Activated effector memory CD4-positive, alpha-beta T cell treated with anti-CD3 and anti-CD28 coated beads, Interleukin-2, amount 50 U/mL, for 16 hours (primary cell): ENCODE results near the gene CACNA2D3.

Source experiments
- DNase-seq: peaks from one replicate; pipeline ENCODE4 v3.0.0-alpha.2; 2020

The CACNA2D3 gene

DNA sequence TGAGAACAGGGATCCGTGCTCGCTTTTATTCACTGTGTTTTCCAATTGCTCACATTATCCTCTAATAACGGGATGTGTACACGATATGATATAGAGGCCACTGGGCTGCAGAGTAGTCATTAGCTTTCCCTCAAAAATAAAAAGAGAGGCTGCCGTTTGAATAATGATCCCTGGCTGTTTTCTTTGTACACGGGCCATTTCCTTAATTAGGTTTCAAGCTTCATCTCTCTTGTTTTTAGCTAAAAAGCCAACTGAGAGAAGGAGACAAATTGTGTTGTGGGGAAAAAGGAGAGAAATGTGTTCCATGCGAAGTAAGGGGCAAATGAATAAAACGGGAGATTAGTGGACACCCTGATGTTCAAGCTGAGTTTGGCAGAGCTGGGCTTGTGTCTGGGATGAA, 174.2 kb downstream of the CACNA2D3 start:
- DNase-seq: no peak

DNA sequence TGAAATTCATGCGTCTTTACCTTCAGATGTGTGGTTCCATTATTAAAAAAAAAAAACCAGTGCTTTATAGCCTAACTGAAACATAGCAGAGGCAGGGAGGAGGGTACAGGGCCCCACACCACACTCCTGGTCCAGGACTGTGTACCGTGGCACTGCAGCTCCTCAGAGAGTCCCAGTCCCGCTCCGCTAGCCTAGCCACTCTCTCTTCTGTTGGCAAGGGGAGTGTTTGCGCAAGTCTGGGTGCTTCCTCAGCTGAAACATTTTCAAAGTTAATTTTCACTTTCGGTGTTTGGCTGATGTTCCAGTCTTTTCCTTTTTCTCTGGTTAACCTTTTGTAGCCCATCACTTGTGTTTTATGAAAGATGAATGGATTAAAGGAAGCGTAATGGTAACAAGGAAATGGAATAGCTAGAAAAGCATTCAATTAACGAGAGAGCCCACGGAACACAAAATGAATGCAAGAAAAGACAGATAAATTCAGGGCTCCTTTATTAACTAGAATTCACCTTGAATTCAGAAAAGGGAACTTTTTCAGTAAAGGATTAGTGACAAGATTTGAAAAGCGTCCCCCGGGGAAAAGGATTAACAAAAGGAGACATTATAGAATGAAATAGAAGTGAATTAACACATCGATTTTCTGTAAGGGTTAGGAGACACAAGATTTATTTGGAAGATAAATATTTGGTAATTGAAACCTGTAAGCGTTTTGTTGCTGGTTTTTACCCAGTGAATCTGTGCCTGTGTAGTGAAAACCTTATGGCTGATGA, 177.0 kb downstream of the CACNA2D3 start:
- DNase-seq: no peak

DNA sequence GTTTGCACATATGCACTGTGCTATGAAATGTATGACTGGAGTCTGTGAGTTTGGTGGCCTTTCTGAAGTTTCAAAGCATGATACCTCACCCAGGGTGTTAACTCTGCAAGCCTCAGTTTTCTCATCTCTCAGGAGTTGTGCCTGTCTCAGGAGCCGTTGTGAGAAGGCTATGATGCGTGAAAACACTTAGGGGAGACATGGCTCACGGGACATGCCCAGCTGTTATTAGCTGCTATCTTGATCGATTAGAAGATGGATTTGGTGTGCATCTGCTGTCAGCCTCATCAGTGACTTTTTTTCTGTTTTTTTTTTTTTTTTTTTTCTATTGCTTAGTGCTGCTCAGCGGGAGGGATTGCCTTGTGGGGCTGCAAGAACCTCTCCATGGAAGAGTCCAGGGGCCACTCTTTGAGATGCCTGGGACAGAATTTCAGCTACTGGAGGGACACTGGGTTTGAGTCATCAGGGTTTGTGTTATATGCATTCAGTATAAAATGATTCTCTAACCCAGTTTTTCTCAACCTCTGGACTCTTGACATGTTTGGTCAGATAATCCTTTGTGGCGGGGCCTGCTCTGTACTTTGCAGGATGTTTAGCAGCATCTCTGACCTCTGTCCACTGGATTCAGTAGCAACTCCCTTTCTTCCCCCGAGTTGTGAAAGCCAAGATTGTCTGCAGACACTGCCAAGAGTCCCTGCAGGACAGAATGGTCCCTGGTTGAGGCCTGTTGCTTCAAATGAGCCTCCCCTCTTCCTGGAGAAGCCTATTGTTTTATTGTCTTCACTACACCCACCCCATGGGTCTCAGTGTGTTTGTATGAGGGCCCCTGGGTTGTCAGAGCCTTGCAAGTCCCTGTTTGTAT, 181.4 kb downstream of the CACNA2D3 start:
- DNase-seq: no peak

DNA sequence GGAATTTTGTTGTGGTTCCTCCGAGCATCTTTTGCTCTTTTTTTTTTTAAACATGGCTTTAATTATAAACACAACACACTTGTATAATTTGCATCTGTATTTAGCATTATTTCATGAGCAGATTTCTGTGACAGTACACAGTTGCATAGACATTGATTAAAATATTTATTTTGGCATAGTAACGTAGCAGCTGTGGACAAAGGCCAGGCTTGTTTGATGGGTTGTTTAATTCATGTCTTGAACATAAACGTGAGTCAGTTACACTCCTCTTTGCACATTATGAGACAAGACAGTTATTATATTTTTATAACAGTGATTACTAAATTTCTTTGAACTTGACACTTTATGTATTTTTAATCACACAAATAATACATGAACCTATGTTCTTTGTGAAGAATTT, 182.5 kb downstream of the CACNA2D3 start:
- DNase-seq: no peak

DNA sequence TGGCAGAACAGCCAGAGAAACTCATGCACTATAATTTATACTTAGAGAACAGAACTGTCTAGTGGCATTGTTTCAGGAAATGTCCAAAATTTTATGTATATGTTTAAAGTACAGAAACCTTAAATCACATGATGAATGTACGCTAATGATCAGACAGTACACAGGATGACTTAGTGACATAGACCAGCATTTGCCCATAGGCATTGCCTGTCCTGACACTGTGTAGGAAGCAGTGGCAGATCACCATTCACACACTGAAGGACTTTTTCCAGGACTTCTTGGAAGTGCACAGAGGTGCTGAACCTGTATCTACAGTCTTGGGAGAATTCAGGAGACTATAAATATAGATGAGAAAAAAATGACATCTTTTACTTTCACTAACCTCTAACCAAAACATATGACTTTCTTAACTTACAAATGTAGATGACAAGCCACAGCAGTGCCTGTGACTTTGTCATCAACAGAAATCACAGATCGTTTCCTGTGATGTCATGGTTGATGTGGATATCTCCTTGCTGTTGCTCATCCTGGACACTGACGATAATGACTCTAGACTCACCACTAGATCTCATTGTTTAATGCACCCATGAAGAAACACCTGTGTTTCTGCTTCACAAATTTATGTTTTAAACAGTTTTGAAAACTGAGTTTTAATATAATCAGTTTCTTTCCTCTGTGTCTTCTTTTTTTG, 183.2 kb downstream of the CACNA2D3 start:
- DNase-seq: no peak

DNA sequence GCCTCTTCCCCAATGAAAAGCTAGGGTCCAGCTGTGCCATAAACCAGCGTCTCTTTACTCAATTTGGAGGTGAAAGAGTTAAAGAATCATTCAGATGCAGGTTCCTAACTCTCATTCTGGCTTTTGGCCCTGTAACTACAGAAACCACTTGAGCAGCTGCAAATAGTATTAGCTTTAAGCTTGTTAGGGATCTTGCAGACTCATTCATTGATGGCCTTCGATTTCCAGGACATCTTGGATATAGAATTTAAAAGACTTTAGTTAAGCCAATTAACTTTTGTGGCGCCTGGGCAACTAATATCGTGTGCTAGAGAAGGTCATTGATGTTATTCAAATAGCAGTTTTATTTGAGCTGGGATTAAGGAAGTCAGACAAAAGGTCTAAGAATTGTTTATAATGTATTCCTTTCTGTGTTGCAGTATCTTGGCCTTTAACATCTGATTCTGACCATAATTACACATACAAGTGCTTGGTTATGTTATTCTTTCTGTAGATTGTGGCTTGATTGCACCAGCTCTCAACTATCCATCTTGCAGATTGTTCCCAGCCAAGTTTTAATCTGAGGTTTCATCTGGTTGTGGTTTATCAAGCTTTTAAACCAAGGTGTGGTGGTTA, 185.3 kb downstream of the CACNA2D3 start:
- no peak for DNase-seq

DNA sequence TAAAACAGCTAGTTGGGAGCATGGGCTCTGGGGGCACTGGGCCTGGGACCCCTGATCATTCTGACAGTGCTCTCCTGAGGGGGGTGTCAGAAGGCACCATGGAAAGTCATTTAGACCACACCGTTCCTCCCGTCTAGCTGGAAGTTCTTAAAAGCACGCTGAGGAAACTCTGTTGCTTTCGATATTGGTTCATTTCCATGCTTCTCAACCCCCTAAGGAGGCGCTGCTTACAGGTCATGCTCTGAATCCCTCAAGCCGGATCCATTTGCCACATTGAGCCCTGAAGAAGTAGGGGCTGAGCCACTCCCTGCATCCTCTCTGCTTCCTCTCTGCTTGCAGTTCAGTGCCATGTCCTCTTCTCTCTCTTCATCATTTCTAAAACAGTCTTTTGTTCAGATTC, 187.2 kb downstream of the CACNA2D3 start:
- DNase-seq: no peak

DNA sequence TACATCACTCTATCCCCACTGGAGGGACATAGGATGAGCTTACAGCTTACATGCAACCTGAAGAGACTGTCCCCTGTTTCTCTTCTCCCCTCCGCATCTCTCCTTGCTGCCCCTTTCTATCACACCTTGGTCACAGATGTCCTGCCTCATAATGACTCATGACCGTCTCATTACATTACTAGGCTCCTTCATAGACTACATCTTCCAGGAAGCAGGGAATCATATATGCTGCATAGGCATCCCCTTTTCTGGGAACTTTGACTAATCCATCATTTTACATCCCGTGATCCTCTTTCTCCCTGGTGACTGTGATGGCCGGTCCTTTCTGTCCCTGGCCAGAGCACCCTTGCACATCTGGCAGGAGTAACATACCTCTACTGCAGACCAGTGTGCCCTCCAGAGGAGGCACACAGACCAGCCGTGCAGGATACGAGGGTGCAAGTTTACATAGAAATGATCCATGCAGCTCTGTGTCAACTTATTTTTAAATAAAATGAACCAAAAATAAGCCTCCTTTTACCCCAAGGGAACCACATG, 188.9 kb downstream of the CACNA2D3 start:
- no peak for DNase-seq

DNA sequence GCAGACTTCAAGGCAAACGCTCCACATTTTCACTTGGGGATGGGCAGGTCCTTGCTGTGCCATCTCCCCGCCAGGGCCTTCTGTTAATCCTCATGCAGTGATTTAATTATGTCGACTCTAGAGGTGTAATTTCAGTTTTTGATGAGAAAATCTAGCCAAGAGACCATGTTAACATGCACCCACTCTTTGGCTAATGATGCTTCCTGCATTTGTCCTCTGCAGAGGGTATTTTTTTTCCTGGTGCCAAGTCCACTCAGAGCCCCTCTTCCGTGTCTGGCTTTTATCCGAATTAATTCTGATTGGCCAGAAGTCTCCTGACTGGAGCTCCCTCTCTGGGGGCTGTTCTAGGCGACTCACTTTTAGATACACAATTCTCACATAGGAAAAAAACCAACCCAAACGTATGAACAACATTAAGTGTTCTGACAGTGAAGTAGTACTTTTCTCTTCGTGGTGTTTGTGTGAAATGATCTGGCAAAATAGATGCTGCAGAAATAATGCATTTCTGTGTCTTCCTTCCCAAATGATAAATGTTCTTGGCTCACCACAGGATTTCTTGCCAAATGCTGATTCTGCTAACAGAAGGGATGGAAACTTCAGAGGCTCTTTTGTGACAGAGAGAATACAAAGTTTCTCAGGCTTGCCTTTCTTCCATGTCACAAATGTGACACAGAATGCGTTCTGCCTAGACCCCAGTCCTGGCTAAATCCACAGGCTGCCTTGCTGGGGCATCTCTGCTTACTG, 190.0 kb downstream of the CACNA2D3 start:
- DNase-seq: no peak

DNA sequence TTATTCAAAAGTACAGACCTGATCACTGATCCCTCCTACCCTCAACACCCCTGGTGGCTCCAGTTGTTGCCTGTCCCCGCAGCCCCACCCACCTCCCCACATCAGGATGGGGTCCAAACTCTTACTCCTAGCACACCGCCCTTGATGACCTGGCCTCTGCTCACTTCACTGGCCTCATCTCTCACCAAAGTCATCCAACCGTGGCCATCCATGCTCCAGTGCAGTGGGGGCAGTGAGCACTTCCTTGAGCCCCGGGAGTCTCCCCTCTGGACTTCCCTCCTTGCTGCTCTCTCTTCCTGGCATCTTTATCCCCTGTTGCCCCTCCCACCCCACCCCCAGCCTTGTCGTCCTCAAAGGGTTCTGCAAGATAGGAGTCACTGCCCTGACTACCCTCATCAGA, 191.1 kb downstream of the CACNA2D3 start:
- DNase-seq: no peak

DNA sequence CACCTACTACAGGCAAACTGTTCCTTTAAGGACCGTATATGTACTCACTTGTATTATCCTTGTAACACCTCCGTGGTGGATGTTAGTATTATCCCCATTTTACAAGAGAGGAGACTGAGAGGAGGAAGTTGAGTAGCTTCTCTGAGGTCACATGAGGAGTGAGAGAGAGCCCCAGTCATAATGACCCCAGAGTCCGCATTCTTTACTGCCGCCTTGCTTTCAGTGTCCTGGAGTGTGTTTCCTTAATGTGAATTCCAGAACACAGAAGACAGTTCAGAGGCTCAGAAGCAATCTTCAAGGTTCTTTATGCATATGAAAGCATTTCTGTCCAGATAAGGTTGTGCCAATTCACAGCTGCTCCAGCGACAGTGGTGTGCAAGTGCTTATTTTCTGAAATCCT, 199.2 kb downstream of the CACNA2D3 start:
- no peak for DNase-seq

DNA sequence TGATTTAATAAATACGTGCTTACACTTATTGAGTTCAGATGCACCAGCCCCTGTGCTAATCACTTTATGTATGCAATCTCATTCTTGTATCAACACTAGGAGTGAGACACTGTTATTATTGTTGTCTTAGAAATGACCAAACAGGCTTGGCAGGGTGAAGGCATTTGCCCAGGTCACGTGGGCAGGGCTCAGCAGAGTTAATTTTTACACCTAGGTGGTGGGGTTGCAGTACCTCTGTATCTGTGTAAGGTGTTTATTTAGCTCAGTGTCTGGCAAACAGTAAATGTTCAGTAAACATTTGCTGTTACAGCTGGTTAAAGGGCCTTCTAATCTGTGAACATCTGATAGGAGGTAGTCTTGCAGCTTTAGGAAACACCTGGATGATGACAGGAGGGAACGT, 200.0 kb downstream of the CACNA2D3 start:
- DNase-seq: no peak

DNA sequence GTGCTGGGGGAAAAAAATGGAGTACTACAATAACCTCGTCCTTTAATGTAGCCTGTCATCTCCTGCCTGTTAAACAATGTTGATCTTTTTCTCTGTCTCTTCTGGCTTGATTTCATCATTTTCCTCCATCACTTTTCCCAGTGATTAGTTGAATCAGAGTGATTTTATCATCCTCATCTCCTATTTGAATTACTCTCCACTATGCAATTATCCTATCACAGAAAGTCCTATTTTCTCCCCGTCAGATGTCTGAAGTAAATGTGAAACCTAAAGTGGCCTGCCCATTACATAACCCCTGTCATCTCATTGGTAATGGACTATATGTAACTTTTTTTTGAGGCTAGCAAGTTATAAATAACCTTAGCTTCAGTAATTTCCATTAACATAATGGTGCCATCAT, 201.8 kb downstream of the CACNA2D3 start:
- DNase-seq: no peak

DNA sequence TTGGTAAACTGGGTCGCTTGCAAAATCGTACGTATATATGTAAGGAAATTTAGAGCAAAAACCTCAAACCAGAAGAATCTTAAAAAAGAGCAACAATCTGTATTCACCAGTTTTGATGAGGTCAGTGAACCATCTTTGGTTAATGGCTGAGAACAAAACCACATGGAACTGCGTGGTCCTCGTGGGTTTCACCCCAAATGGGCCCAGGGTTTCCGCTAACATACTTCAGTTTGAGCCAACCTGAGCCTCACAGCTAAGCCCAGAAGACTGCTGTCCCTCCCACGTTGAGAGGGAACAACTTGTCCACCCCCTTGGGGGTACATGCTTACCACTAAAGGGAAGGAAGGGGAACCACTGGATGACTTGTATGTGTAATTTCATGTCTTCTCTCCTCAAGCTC, 204.6 kb downstream of the CACNA2D3 start:
- DNase-seq: no peak

DNA sequence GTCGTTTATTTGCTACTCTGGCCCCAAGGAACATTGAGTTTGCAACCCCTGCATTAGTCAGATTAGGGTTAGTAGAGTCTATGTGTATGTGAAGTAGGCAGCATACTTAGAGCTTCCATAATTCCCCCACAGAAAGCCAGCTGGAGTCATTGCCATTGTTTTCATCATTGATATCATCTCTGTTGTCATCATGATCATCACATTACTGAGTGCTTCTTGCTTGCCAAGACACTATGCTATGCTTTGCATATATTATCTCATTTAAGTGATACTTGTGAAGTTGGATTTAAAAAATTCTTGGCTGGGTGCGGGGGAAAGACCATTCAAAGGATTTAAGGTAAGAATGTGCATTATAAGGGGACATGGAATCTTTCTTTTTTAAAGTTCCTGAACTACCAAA, 209.0 kb downstream of the CACNA2D3 start:
- no peak for DNase-seq

DNA sequence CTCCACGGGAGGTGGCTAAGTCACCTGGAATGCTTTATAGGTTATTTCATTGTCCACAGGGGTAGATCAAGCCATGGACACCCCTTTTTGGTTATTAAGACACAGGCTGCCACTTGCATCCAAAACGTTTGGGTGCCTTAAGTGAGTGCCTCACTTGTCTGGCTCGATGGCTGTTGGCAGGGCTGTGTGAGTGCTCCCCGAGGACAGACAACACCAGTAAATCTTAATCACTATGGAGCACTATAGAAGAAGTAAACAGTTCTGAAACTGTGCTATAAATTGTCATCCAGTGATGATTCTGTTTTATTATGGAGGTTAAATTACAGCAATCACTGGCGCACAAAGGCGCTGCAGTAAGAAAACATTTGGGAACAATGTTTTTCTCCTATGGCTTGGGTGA, 215.5 kb downstream of the CACNA2D3 start:
- DNase-seq: no peak

DNA sequence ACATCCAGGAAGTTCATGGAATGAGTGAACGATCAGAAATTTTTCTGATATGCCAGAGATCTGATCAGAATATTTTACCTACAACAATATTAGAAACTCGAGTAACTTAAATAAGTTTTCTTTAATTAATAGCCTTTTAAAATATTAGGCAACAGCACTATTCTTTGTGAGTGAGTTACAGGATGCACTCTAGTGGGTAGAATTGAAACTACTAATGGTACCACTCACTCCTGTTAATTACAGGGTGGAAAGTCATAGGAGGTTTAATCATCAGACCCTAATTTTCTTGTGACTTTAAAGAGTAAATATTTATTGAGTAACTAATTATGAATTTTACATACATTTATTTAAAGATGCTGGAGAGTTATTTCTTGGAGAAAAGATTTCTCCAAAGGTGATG, 217.3 kb downstream of the CACNA2D3 start:
- DNase-seq: no peak

DNA sequence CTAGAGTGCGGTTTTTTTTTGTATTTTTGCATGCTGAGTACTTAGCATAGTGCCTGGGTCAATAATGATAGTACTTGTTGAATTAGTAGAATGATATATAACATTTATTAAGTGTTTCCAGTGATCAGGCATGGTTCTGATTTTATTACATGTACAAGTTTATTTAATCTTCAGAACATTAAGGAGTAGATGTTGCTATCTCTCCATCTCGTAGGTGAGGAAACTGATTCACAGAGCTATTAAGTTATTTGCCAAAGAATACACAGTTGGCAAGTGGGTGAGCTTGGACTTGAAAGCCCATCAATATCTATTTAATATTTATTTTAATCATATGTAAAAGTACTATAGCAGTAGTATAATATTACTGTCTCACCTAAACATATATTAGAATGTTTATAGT, 219.5 kb downstream of the CACNA2D3 start:
- DNase-seq: no peak

DNA sequence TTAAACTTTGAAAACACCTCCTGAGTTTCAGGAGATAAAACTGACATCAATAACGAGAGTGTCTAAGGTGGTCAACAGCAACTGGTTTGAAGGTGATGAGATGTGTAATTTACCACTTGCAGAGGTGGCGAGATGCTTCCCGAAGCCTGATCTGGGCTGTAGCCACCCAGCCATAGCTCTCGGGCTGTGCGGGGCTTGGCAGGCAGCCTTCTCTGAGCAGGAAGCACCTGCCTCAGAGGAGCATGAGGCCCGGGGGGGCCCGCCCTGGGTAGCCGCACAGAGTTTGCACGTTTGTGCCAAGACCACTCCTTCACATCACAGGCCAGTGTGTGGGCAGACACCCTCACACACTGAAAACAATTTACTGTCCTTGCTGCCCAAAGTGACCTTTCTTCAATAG, 220.3 kb downstream of the CACNA2D3 start:
- no peak for DNase-seq

DNA sequence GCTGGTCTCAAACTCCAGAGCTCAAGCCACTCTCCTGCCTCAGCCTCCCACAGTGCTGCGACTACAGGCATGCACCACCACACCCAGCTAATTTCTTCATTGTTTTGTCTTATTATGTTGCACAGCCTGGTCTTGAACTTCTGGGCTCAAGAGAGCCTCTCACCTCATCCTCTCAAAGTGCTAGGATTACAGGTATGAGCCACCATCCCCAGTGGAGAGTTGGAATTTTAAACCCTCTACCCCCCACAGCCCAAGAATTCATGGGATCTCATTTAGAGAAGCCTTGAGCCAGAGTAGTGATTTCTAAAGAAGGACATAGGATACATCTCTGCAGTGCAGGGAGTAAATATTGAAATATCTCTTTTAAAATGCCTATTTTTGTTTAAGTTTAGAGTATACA, 221.1 kb downstream of the CACNA2D3 start:
- no peak for DNase-seq

DNA sequence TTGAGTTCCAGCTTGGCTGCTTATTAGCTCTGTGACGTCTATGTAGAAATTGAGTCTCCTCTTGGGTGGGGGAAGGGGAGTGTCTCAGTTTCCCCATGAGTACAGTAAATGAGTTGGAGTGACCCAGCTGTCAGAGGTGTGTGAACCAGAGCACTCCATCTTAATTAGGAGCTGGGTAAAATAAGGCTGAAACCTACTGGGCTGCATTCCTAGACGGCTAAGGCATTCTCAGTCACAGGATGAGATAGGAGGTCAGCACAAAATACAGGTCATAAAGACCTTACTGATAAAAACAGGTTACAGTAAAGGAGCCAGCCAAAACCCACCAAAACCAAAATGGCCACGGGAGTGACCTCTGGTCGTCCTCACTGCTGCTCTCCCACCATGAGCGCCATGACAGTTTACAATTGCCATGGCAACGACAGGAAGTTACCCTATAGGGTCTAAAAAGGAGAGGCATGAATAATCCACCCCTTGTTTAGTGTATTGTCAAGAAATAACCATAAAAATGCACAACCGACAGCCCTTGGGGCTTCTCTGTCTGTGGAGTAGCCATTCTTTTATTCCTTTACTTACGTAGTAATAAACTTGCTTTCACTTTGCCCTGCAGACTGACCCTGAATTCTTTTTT, 222.4 kb downstream of the CACNA2D3 start:
- DNase-seq: no peak

DNA sequence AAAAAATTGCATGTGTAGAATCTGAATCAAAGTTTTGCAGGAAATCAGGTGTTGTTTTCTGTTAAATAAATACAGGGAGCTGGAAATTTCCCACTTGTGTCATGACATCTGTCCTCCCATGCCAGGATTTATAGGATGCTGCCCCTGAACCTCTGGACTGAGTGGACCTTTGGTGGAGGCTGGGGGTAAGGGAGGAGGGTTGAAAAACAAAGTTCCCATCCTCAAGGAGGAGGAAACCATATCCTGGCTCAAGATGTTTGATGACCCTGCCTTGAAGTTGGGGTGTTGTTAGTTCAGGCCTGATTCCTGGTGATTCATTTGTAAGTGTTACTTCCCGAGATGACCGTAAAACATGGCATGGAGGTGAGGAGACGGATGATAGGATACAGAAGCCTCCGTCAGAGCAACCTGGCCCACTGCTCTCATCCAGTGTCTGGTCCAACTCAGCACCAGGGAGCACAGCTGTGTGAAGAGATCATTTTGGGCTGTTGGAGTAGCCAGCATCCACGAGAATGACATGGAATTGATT, 223.6 kb downstream of the CACNA2D3 start:
- no peak for DNase-seq
